ENCODE measurements around the gene TEPSIN. TPM values are rescaled to one million over a fixed set of nuclear protein-coding genes. Genes with fewer than 3 reads are reported as not detected.

Gene TEPSIN
- total and polyA plus RNA-seq, 2 of the 13 experiments (the other 11 are each of a cell fraction or from before 2014, with no cell fraction given) = 16.1 to 18.8 TPM

GRCh38 chr17:81218991-81219390, 19.9 kb downstream of the TEPSIN start (continued):
- TF ChIP-seq ZNF558 (CRISPR knock-in tag; IDR thresholded peaks at IDR 0.05; ENCODE audit: borderline replicate concordance) (no peak), PHF20 (CRISPR knock-in tag; IDR thresholded peaks at IDR 0.05) (no peak), ZNF788 (CRISPR knock-in tag; IDR thresholded peaks at IDR 0.05; ENCODE audit: borderline replicate concordance) (no peak), ZBTB4 (CRISPR knock-in tag; IDR thresholded peaks at IDR 0.05; ENCODE audit: borderline replicate concordance) (no peak), SNAPC5 (CRISPR knock-in tag; IDR thresholded peaks at IDR 0.05; ENCODE audit: borderline replicate concordance) (no peak), SMC3 (IDR thresholded peaks at IDR 0.05; ENCODE audit: low read length) (no peak), ZKSCAN8 (CRISPR knock-in tag; IDR thresholded peaks at IDR 0.05; ENCODE audit: borderline replicate concordance) (no peak), ARNT2 (CRISPR knock-in tag; IDR thresholded peaks at IDR 0.05; ENCODE audit: low read depth) (no peak), KDM2A (CRISPR knock-in tag; IDR thresholded peaks at IDR 0.05; ENCODE audit: borderline replicate concordance, low read depth) (no peak), IKZF1 (IDR thresholded peaks at IDR 0.05) (no peak)

DNA sequence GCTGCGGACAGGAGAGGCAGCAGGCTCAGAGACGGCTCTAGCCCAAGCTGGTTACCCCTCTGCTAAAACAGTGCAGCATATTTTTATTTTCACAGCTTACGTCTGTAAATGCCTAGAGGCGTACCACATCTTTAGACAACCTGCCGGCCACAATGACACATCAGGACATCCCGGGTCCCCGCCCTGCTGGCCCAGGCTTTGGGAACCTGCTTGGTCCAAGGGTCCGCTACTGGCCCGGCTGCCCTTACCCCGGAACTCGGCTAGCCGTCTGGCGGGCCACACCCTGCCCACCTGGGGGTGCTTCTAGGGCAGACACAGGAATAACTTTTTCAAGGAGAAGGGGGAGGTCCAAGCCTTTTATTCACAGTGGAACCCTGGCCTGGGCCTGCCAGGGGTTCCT, 20.4 kb downstream of the TEPSIN start:
- ATAC-seq = no peak
- H4K20me1 ChIP-seq (ENCODE audit: insufficient read depth, low read length) = no peaks in the 10 kb centered on the region; the same call in 1 of the 2 replicates
- no peak for DNase-seq (ENCODE audit: low spot score)
- peaks cover 10 to 15% of the 10 kb centered on the region in 2 experiments; a peak in 4 of 5 replicates for H3K36me3 ChIP-seq (replicated peaks in 1 of 2; ENCODE audit: control insufficient read depth in 1 of 2, insufficient read depth in 2 of 2, low read length in 2 of 2)
- no peak overlapping the region for H3K9ac ChIP-seq (ENCODE audit: insufficient read depth, low read depth, low read length)
- no peak overlapping the region for H3K4me3 ChIP-seq (replicated peaks in 1 of 3; ENCODE audit: insufficient read depth in 1 of 3, low read depth in 2 of 3, low read length in 3 of 3)
- no TSS peak for BruUV-seq (replicated peaks)
- no peaks in the 10 kb centered on the region for H3K9me3 ChIP-seq (ENCODE audit: low read length)
- H3K79me2 ChIP-seq (ENCODE audit: insufficient read depth, low read length) = peaks cover 12% of the 10 kb centered on the region
- 97% methylated on average over 13 of the region's 13 CpGs for WGBS (ENCODE audit: low lambda C conversion rate)
- ChIA-PET POLR2A (no interaction called here), CTCF (ENCODE audit: low intra/inter-chr PET ratio, low total read pairs) (no interaction called here)
- peaks cover 12% of the 10 kb centered on the region for H3K4me1 ChIP-seq (ENCODE audit: insufficient read depth, low read length)
- no peaks in the 10 kb centered on the region for H3K27me3 ChIP-seq (ENCODE audit: control insufficient read depth in 1 of 2, insufficient read depth in 2 of 2, low read length in 2 of 2)
- no peak overlapping the region for H3K4me2 ChIP-seq (ENCODE audit: low read depth, low read length)
- in situ Hi-C loops (cut with HindIII; ENCODE audit: extremely low pct_ligation_motif_present, low pct_unique_long_range_greater_than_20kb) = no loop called here
- H2AFZ ChIP-seq (ENCODE audit: low read length) = no peak overlapping the region
- no peak overlapping the region for H3K27ac ChIP-seq (ENCODE audit: extremely low read length, insufficient read depth, low read length)
- intact Hi-C loops (cut with micrococcal nuclease; ENCODE audit: unreplicated experiment) = no loop called here
- FAIRE-seq = no peak
- TF ChIP-seq GFI1 (CRISPR knock-in tag; IDR thresholded peaks at IDR 0.05; ENCODE audit: borderline replicate concordance) (no peak), CHD2 (IDR thresholded peaks at IDR 0.05; ENCODE audit: low read depth, low read length) (no peak), POGK (CRISPR knock-in tag; conservative IDR thresholded peaks at IDR 0.05) (no peak), ZBTB7B (CRISPR knock-in tag; IDR thresholded peaks at IDR 0.05) (no peak), JDP2 (CRISPR knock-in tag; IDR thresholded peaks at IDR 0.05; ENCODE audit: borderline replicate concordance) (no peak)
- TF ChIP-seq, protein P1, sequence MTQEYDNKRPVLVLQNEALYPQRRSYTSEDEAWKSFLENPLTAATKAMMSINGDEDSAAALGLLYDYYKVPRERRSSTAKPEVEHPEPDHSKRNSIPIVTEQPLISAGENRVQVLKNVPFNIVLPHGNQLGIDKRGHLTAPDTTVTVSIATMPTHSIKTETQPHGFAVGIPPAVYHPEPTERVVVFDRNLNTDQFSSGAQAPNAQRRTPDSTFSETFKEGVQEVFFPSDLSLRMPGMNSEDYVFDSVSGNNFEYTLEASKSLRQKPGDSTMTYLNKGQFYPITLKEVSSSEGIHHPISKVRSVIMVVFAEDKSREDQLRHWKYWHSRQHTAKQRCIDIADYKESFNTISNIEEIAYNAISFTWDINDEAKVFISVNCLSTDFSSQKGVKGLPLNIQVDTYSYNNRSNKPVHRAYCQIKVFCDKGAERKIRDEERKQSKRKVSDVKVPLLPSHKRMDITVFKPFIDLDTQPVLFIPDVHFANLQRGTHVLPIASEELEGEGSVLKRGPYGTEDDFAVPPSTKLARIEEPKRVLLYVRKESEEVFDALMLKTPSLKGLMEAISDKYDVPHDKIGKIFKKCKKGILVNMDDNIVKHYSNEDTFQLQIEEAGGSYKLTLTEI (CRISPR knock-in tag; conservative IDR thresholded peaks at IDR 0.05) = no peak
- TF ChIP-seq, protein P2, sequence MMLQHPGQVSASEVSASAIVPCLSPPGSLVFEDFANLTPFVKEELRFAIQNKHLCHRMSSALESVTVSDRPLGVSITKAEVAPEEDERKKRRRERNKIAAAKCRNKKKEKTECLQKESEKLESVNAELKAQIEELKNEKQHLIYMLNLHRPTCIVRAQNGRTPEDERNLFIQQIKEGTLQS (CRISPR knock-in tag; IDR thresholded peaks at IDR 0.05) = no peak
